LHCN-M2 (cell line): ENCODE measurements around the gene HM13. TPM values are rescaled to one million over a fixed set of nuclear protein-coding genes. Genes with fewer than 3 reads are reported as not detected.
"Not testable (repeated sequence)": the region's sequence is repeated elsewhere in the genome, so short reads cannot be mapped to it uniquely, and the experiment has no call there.

Experiments used
- DNase-seq: peaks from one replicate; pipeline ENCODE4 v3.0.0-alpha.2; 2012; ENCODE audit warnings: low read depth
- total RNA-seq: library from RNA; depleted of rRNA; stranded (reverse); fragments of >200 nt; gene quantifications from 2 replicates; pipeline ENCODE4 v1.2.3, GENCODE V29; 2014

HM13 gene
- total RNA-seq, 1 experiment from 2014 or later = 105 TPM

- no peak for DNase-seq
Observed at GRCh38 chr20:31542963-31543362, 28.7 kb downstream of the HM13 start.

- DNase-seq = peak; percentile 68
Observed at GRCh38 chr20:31543966-31544598, 29.8 kb downstream of the HM13 start.

GRCh38 chr20:31544600-31544999 lies 30.4 kb downstream of the HM13 start:
- no peak for DNase-seq

- DNase-seq = not testable (repeated sequence)
Observed at GRCh38 chr20:31545621-31546040, 31.4 kb downstream of the HM13 start.

DNA sequence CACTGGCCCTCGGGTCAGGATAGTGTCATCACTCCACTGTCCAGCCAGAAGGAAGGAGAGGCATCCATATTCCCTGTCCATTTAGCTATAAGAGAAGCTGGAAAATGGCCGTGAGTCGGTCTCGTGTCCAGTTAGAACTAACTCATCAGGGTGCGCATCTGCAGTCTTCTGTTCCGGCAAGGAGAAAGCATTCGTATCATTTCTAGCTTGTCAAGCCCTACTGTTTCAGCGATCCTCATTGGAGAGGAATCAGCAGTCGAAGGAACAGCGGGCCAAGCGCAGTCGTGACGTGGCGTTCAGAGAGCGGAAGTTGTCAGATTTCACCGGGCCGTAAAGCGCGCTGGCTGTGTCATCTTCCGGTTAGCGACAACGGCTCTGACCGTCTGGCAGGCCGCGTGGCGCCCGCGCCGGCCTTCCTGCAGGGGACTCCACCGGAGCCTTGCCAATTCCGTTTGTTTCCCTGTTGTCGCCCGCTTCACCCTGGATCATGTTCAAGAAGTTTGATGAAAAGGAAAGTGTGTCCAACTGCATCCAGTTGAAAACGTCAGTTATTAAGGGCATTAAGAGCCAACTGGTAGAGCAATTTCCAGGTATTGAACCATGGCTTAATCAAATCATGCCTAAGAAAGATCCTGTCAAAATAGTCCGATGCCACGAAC lies 32.9 kb downstream of the HM13 start:
- peak; percentile 88 for DNase-seq

DNA sequence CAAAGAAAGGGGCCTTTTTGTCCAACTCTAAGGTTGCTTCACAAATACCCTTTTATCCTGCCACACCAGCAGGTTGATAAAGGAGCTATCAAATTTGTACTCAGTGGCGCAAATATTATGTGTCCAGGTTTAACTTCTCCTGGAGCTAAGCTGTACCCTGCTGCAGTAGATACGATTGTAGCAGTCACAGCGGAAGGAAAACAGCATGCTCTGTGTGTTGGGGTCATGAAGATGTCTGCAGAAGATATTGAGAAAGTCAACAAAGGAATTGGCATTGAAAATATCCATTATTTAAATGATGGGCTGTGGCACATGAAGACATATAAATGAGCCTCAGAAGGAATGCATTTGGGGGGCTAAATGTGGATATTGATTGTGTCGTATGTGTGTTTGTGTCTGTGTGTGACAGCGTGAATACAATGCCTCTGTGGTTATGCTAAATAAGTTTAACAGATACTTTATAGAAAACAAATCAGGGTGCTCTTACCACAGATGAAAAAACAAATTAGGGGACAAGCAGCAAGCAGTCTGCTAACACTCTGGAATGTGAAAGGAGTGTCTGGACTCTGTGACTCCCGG lies 33.6 kb downstream of the HM13 start:
- no peak for DNase-seq

GRCh38 chr20:31548820-31549512 lies 34.7 kb downstream of the HM13 start:
- no peak for DNase-seq

DNA sequence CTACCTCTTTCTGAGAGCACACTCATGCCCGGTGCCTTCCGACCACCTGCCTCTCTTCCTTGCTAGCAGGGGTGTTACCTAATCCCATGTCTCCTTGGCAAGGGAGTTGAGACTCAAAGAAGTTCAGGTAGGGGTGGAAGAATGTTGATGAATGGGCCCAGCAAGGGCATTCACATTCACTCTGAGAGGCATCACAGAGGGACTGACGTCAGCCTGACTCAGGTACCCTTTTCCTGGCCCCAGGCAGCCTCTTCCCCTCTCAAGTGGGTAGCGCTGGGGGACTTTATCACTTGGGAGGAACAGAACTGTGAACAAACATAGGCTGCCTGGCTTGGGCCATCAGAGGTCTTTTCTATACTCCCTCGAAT lies 35.3 kb downstream of the HM13 start:
- DNase-seq = no peak

- DNase-seq = no peak
Observed at GRCh38 chr20:31550099-31550498, 35.9 kb downstream of the HM13 start.

- peak; percentile 98 for DNase-seq
Observed at GRCh38 chr20:31551163-31552081, 37.2 kb downstream of the HM13 start.

GRCh38 chr20:31555203-31555775 lies 41.0 kb downstream of the HM13 start:
- DNase-seq = no peak

DNA sequence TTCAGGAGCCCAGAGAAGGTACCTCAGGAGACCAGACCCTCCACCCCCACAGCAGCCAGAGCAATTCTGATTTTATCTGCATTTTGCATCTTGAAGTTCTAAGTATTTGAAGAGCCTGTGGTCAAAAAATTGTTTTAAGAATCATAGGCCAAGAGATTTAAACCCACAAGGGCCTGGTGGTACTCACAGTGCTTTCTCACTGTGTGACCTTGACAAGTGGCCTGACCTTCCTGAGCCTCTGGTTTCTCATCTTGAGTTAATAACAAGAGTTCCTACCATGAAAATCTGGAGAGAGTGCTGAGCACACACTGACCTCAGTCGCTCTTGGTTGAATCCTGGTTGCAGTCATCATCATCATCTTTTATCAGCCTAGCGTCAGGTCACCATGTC lies 45.5 kb downstream of the HM13 start:
- peak; percentile 73 for DNase-seq

DNA sequence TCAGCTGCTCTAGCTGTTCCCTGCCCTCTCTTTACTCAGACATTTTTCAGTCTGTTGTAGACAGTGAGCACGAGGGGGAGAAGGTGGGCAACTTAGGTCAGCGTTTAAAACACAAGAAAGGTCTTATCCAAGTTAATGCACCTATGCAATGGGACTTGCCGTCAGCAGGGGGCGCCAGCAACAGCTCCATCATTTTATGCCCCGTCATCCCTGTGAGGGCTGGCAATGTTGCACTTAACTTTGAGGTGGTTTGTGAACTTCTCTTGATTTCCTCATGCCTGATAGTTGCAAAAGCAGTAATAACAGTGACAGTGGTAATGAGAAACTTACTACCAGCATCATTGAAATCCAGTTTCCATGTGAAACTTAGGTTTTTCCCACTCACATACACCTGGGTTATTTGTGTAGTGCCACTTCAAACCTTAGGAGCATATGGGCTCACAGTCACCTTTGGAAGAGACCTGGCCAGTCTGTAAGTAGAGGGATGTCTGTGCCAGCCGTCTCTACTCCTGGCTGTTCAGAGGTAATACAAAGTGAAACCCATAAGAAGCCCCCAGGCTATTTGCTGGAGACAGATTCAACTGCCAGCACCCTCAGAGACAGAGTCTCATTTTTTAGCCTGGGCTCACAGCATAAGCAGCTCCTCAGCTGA lies 46.0 kb downstream of the HM13 start:
- peak; percentile 89 for DNase-seq

- DNase-seq = peak; percentile 97
Observed at GRCh38 chr20:31560746-31561598, 46.7 kb downstream of the HM13 start.

GRCh38 chr20:31562241-31562640 lies 48.0 kb downstream of the HM13 start:
- DNase-seq = no peak

- DNase-seq = no peak
Observed at GRCh38 chr20:31564284-31564683, 50.0 kb downstream of the HM13 start.

DNA sequence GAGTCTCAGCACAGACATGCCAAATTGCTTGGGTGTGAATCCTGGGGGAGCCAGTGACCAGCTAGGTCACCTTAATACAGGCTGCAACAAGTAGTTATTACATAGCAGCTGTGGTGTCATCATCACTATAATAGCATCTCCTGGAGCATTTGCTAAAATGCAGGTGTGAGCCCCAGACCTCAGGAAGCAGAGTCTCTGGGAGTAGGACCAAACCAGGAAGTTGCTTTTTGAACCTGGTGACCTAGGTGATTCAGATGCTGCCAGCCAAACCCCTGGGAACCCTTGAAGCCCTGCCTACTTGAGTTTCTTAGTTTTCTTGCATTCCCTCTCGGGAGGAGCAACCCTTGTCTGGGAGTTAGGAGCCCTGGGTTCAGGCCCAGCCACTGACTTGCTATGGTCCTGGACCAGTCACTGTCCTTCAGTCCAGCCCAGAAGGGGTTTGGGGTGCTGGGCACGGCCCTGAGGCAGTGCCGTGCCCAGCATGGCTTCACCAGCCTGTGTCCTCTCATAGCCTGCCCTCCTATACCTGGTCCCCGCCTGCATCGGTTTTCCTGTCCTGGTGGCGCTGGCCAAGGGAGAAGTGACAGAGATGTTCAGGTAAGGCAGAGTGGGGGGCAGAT lies 51.6 kb downstream of the HM13 start:
- no peak for DNase-seq

DNA sequence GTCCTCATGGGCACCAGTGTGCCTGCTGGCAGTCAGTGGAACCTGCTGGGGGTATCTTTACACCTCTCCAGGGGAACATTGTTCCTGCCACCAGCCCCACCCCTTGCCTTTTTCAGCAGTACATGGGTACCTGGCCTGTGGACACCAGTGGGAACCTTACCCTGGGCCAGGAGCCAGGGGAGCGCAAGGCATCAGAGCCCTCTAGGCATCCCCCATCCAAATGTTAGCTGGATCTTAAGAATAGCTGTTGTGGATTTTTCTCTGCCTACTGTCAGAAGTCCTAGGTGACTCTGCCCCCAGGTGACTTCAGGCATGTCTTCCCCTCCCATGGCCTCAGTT lies 52.0 kb downstream of the HM13 start:
- DNase-seq = no peak

DNA sequence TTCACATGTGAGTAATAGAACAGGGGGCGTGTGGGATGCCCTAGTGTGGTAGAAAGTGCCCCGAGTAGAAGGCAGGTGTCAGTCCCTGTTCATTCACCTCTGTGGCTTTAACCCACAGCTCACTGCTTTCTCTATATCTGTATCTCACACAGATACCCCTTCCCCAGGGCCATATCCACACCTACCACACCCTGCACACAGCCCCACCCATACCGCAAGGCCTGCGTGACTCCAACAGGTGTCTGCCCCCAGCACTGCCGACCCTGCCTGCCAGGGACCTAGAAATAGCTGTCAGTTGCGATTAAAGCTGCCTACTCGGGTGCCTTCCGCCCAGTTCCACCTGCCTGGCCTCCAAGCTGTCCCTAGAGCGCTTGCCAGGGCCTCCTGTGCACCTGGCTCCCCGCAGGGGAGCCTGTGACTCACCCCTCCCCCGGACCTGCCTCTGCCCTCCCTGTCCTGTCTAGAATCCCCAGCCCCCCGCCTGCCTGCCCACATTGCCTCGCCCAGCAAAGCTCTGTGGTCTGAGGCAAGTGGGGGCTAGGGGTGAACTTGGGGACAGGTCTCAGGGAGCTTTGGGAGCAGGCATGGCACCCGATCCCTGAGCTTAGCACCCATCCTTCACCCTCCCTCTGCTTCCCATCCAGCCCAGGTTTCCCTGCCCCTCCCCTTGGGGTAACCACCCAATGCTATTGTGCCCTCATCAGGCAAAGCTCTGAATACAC lies 52.6 kb downstream of the HM13 start:
- no peak for DNase-seq
